Measurements from ENCODE around the gene FES. TPM values are rescaled to one million over a fixed set of nuclear protein-coding genes. Genes with fewer than 3 reads are reported as not detected.

Gene FES
- total and polyA plus RNA-seq, 2 of the 13 experiments (the other 11 are each of a cell fraction or from before 2014, with no cell fraction given), result 4.0 to 9.5 TPM

DNA sequence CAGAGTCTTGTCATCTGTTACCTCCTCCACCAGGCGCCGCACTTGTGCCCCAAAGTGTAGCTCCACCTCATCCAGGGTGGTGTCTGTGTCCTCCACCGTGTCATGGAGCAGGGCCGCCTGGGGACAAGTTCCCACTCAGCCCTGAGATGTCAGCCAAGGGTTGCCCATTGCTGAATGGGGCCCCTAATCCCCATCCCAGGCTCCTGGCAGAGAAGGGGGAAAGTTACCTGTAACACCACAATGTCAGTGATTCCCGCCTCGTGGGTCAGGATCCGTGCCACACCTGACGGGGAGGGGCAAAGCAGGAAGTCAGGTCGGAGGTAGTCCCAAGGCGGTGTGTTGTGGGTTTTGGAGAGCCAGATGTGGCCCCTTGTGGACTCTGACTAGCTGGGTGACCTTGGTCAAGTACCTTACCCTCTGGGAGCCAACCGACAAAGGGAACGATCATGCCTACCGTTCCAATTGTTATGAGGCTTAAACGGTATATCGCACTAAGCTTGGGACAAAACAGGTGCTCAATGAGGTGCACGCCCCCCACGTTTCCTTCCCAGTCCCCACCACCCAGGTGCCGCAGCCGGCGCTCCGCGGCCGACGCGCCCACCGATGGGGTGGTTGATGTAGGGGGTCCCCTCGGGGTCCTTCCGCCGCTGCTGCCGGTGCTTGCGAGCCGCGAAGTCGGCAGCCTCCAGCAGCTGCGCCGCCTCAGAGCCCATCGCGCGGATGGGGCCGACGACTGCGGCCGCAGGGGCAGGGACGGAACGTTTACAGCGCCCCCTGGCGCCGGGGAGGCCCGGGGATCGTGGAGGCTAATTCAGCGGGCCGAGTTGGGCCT lies 47.7 kb downstream of the FES start, which contains the start of gene HDDC3 (continued):
- peak; percentile 95 for TF ChIP-seq CAMTA2 (CRISPR knock-in tag; IDR thresholded peaks at IDR 0.05; ENCODE audit: borderline replicate concordance)
- no peak; the same call in none of the 2 replicates for TF ChIP-seq RXRA (CRISPR knock-in tag; IDR thresholded peaks at IDR 0.05)
- TF ChIP-seq, protein P1, sequence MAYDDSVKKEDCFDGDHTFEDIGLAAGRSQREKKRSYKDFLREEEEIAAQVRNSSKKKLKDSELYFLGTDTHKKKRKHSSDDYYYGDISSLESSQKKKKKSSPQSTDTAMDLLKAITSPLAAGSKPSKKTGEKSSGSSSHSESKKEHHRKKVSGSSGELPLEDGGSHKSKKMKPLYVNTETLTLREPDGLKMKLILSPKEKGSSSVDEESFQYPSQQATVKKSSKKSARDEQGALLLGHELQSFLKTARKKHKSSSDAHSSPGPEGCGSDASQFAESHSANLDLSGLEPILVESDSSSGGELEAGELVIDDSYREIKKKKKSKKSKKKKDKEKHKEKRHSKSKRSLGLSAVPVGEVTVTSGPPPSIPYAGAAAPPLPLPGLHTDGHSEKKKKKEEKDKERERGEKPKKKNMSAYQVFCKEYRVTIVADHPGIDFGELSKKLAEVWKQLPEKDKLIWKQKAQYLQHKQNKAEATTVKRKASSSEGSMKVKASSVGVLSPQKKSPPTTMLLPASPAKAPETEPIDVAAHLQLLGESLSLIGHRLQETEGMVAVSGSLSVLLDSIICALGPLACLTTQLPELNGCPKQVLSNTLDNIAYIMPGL (CRISPR knock-in tag; IDR thresholded peaks at IDR 0.05; ENCODE audit: borderline replicate concordance in 1 of 2, low read depth in 1 of 2), result peak; percentile 98 to 99
- TF ChIP-seq, protein P2, sequence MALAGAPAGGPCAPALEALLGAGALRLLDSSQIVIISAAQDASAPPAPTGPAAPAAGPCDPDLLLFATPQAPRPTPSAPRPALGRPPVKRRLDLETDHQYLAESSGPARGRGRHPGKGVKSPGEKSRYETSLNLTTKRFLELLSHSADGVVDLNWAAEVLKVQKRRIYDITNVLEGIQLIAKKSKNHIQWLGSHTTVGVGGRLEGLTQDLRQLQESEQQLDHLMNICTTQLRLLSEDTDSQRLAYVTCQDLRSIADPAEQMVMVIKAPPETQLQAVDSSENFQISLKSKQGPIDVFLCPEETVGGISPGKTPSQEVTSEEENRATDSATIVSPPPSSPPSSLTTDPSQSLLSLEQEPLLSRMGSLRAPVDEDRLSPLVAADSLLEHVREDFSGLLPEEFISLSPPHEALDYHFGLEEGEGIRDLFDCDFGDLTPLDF (CRISPR knock-in tag; IDR thresholded peaks at IDR 0.05), result no peak
- TF ChIP-seq, protein P3, sequence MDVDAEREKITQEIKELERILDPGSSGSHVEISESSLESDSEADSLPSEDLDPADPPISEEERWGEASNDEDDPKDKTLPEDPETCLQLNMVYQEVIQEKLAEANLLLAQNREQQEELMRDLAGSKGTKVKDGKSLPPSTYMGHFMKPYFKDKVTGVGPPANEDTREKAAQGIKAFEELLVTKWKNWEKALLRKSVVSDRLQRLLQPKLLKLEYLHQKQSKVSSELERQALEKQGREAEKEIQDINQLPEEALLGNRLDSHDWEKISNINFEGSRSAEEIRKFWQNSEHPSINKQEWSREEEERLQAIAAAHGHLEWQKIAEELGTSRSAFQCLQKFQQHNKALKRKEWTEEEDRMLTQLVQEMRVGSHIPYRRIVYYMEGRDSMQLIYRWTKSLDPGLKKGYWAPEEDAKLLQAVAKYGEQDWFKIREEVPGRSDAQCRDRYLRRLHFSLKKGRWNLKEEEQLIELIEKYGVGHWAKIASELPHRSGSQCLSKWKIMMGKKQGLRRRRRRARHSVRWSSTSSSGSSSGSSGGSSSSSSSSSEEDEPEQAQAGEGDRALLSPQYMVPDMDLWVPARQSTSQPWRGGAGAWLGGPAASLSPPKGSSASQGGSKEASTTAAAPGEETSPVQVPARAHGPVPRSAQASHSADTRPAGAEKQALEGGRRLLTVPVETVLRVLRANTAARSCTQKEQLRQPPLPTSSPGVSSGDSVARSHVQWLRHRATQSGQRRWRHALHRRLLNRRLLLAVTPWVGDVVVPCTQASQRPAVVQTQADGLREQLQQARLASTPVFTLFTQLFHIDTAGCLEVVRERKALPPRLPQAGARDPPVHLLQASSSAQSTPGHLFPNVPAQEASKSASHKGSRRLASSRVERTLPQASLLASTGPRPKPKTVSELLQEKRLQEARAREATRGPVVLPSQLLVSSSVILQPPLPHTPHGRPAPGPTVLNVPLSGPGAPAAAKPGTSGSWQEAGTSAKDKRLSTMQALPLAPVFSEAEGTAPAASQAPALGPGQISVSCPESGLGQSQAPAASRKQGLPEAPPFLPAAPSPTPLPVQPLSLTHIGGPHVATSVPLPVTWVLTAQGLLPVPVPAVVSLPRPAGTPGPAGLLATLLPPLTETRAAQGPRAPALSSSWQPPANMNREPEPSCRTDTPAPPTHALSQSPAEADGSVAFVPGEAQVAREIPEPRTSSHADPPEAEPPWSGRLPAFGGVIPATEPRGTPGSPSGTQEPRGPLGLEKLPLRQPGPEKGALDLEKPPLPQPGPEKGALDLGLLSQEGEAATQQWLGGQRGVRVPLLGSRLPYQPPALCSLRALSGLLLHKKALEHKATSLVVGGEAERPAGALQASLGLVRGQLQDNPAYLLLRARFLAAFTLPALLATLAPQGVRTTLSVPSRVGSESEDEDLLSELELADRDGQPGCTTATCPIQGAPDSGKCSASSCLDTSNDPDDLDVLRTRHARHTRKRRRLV (CRISPR knock-in tag; IDR thresholded peaks at IDR 0.05), result peak; percentile 72; the same call in 1 of the 2 replicates
- TF ChIP-seq ZNF225 (CRISPR knock-in tag; IDR thresholded peaks at IDR 0.05), result no peak; the same call in 1 of the 2 replicates
- TF ChIP-seq ZNF619 (CRISPR knock-in tag; IDR thresholded peaks at IDR 0.05), result 0 out of 2 replicates have a peak, but pooled peaks have one; percentile 39
- TF ChIP-seq ZNF879 (CRISPR knock-in tag; IDR thresholded peaks at IDR 0.05), result no peak
- no peak for TF ChIP-seq CCAR2 (optimal IDR thresholded peaks at IDR 0.05; ENCODE audit: low read depth, low read length)
- TF ChIP-seq ZNF563 (CRISPR knock-in tag; IDR thresholded peaks at IDR 0.05), result peak; percentile 85
- peak; percentile 78; the same call in 1 of the 2 replicates for TF ChIP-seq CBFB (CRISPR knock-in tag; IDR thresholded peaks at IDR 0.05)
- TF ChIP-seq, protein P4, sequence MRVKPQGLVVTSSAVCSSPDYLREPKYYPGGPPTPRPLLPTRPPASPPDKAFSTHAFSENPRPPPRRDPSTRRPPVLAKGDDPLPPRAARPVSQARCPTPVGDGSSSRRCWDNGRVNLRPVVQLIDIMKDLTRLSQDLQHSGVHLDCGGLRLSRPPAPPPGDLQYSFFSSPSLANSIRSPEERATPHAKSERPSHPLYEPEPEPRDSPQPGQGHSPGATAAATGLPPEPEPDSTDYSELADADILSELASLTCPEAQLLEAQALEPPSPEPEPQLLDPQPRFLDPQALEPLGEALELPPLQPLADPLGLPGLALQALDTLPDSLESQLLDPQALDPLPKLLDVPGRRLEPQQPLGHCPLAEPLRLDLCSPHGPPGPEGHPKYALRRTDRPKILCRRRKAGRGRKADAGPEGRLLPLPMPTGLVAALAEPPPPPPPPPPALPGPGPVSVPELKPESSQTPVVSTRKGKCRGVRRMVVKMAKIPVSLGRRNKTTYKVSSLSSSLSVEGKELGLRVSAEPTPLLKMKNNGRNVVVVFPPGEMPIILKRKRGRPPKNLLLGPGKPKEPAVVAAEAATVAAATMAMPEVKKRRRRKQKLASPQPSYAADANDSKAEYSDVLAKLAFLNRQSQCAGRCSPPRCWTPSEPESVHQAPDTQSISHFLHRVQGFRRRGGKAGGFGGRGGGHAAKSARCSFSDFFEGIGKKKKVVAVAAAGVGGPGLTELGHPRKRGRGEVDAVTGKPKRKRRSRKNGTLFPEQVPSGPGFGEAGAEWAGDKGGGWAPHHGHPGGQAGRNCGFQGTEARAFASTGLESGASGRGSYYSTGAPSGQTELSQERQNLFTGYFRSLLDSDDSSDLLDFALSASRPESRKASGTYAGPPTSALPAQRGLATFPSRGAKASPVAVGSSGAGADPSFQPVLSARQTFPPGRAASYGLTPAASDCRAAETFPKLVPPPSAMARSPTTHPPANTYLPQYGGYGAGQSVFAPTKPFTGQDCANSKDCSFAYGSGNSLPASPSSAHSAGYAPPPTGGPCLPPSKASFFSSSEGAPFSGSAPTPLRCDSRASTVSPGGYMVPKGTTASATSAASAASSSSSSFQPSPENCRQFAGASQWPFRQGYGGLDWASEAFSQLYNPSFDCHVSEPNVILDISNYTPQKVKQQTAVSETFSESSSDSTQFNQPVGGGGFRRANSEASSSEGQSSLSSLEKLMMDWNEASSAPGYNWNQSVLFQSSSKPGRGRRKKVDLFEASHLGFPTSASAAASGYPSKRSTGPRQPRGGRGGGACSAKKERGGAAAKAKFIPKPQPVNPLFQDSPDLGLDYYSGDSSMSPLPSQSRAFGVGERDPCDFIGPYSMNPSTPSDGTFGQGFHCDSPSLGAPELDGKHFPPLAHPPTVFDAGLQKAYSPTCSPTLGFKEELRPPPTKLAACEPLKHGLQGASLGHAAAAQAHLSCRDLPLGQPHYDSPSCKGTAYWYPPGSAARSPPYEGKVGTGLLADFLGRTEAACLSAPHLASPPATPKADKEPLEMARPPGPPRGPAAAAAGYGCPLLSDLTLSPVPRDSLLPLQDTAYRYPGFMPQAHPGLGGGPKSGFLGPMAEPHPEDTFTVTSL (CRISPR knock-in tag; IDR thresholded peaks at IDR 0.05; ENCODE audit: borderline replicate concordance), result peak; percentile 53; the same call in 1 of the 2 replicates
- TF ChIP-seq ADNP (CRISPR knock-in tag; IDR thresholded peaks at IDR 0.05), result no peak
- 0 out of 2 replicates have a peak, but pooled peaks have one; percentile 48 for TF ChIP-seq KDM1A (CRISPR knock-in tag; IDR thresholded peaks at IDR 0.05)

All from HepG2 (cell line).